Measurements from ENCODE around the gene IGF2BP2. TPM values are rescaled to one million over a fixed set of nuclear protein-coding genes. Genes with fewer than 3 reads are reported as not detected.
"Not testable (repeated sequence)": the region's sequence is repeated elsewhere in the genome, so short reads cannot be mapped to it uniquely, and the experiment has no call there.

IGF2BP2 gene
- total RNA-seq, 2 donors from 2014 or later = 2.6 to 2.7 TPM

DNA sequence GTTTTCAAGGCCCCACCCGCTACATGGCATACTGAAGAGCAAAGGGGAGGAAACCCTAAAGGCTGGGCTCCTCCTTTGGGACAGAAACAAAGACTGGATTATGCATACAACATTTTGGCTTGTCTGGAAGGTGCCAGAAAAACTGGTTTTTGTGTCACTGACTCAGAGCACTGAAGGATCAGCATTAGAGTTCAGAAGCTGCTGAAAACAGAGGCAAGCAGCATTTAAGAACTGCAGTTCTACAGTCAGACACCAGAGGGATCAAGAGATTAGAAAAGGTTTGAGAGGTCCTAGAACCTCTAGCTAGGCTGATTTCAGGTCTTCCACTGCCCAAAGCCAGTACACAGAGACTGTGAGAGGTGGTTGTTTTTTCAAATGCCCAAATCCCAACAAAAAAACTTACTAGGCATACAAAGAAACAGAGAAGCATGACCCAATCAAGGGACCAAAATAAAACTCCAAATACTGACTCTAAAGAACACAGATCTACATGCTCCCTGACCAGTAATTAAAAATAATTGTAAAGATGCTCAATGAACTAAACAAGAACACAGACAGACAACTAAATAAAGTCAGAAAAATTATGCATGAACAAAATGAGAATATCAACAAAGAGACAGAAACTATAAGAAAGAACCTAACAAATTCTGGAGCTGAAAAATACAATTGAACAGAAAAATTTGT is 147.6 kb downstream of the IGF2BP2 start:
- H3K27ac ChIP-seq = no peak overlapping the region
- H3K4me1 ChIP-seq (ENCODE audit: control insufficient read depth in 1 of 2, low read depth in 2 of 2) = no peaks in the 10 kb centered on the region
- ATAC-seq (ENCODE audit: insufficient number of reproducible peaks, low FRiP score, low read depth) (no peak), DNase-seq (ENCODE audit: low spot score) (no peak)
- no peaks in the 10 kb centered on the region for H3K27me3 ChIP-seq (replicated peaks; ENCODE audit: insufficient read depth)
- no peak for TF ChIP-seq CTCF (IDR thresholded peaks at IDR 0.05)
- H3K9me3 ChIP-seq = peaks cover 8% of the 10 kb centered on the region
- no peak overlapping the region for H3K4me3 ChIP-seq
- no peaks in the 10 kb centered on the region for H3K36me3 ChIP-seq

DNA sequence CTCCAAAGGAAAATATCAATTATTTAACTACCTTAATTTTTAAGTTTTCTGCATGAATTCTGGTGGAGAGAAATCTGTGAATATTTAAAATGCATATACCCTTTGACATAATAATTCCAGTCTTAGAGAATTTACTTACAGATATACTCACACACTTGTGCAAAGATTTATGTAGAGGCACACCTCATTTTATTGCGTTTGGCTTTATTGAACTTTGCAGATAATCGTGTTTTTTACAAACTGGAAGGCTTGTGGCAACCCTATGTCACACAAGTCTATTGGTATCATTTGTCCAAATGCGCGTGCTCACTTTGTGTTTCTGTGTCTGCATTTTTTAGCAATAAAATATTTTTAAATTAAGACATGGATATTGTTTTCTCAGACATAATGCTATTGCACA is 157.3 kb downstream of the IGF2BP2 start:
- no peak for ATAC-seq (ENCODE audit: insufficient number of reproducible peaks, low FRiP score, low read depth)
- no peaks in the 10 kb centered on the region for H3K4me1 ChIP-seq (ENCODE audit: control insufficient read depth in 1 of 2, low read depth in 2 of 2)
- no peaks in the 10 kb centered on the region for H3K27me3 ChIP-seq (replicated peaks; ENCODE audit: insufficient read depth)
- no peak overlapping the region for H3K4me3 ChIP-seq
- TF ChIP-seq CTCF (IDR thresholded peaks at IDR 0.05) = no peak
- H3K27ac ChIP-seq = no peak overlapping the region
- H3K36me3 ChIP-seq = no peaks in the 10 kb centered on the region
- H3K9me3 ChIP-seq = no peaks in the 10 kb centered on the region
- no peak for DNase-seq (ENCODE audit: low spot score)

DNA sequence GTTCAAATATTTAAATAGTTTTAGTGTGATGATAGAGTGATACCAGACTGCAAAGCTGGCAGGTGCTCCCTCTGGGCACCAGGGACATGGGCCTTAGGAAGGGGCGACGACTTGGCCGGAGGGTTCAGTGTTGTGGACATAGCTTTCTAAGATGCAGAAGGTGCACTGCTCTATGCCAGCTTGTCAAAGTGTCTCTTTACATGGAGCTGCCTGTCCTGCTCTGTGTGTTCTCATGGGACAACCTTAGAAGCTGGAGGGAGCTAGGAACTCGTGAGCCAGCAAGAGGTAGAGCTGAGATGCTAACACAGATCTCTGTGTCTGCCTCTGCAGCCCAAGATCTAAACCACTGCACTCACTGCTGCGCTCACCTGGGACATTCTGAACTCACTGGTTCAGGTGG is 160.9 kb downstream of the IGF2BP2 start:
- no peak overlapping the region for H3K27ac ChIP-seq
- H3K4me1 ChIP-seq (ENCODE audit: control insufficient read depth in 1 of 2, low read depth in 2 of 2) = peaks cover 11 to 14% of the 10 kb centered on the region in 2 donors
- no peak for DNase-seq (ENCODE audit: low spot score)
- no peak for ATAC-seq (ENCODE audit: insufficient number of reproducible peaks, low FRiP score, low read depth)
- no peaks in the 10 kb centered on the region for H3K9me3 ChIP-seq
- H3K27me3 ChIP-seq (replicated peaks; ENCODE audit: insufficient read depth) = no peaks in the 10 kb centered on the region
- TF ChIP-seq CTCF (IDR thresholded peaks at IDR 0.05) = no peak
- no peaks in the 10 kb centered on the region for H3K36me3 ChIP-seq
- H3K4me3 ChIP-seq = no peak overlapping the region

DNA sequence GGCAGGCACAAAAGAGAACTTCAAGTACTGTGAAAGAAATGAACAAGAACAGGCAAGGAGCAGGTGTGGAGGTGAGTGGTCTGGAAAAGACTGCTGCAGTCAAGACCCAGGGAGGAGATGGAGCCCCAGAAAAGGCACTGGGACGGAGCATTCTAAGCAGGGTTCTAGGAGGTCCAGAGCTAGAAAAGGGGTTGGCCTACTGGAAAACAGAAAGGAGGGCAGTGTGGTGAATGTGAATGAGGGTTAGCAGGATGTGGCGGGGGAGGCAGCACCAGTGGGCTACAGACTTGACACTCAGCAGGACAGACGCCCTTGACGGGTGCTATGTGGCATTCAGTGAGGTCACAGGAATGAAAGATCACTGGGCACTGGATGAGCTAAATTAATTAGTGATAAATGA is 163.1 kb downstream of the IGF2BP2 start:
- H3K4me1 ChIP-seq (ENCODE audit: control insufficient read depth in 1 of 2, low read depth in 2 of 2) = peaks cover 16 to 36% of the 10 kb centered on the region in 2 donors
- DNase-seq (ENCODE audit: low spot score) = no peak
- ATAC-seq (ENCODE audit: insufficient number of reproducible peaks, low FRiP score, low read depth) = no peak
- H3K36me3 ChIP-seq = no peaks in the 10 kb centered on the region
- no peak overlapping the region for H3K4me3 ChIP-seq
- TF ChIP-seq CTCF (IDR thresholded peaks at IDR 0.05) = no peak
- no peaks in the 10 kb centered on the region for H3K27me3 ChIP-seq (replicated peaks; ENCODE audit: insufficient read depth)
- H3K27ac ChIP-seq = no peak overlapping the region
- H3K9me3 ChIP-seq = no peaks in the 10 kb centered on the region

DNA sequence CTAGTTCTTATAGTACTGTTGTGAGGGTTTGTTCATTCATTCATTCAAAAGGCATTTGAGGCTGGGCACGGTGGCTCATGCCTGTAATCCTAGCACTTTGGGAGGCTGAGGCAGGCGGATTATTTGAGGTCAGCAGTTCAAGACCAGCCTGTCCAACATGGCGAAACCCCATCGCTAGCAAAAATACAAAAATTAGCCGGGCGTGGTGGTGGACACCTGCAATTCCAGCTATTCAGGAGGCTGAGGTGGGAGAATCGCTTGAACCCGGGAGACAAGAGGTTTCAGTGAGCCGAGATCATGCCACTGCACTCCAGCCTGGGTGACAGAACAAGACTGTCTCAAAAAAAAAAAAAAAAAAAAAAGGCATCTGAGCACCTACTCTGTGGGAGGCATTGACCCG is 163.5 kb downstream of the IGF2BP2 start:
- H3K27ac ChIP-seq; H3K27me3 ChIP-seq (replicated peaks; ENCODE audit: insufficient read depth); DNase-seq (ENCODE audit: low spot score); H3K4me3 ChIP-seq; H3K9me3 ChIP-seq; ATAC-seq (ENCODE audit: insufficient number of reproducible peaks, low FRiP score, low read depth); H3K36me3 ChIP-seq: not testable (repeated sequence)
- H3K4me1 ChIP-seq (ENCODE audit: control insufficient read depth in 1 of 2, low read depth in 2 of 2) = peaks cover 18 to 39% of the 10 kb centered on the region in 2 donors

All from thoracic aorta (tissue), 2 donors.